ENCODE results near the gene MAML1.
"Not testable (repeated sequence)": the region's sequence is repeated elsewhere in the genome, so short reads cannot be mapped to it uniquely, and the experiment has no call there.

Gene MAML1

DNA sequence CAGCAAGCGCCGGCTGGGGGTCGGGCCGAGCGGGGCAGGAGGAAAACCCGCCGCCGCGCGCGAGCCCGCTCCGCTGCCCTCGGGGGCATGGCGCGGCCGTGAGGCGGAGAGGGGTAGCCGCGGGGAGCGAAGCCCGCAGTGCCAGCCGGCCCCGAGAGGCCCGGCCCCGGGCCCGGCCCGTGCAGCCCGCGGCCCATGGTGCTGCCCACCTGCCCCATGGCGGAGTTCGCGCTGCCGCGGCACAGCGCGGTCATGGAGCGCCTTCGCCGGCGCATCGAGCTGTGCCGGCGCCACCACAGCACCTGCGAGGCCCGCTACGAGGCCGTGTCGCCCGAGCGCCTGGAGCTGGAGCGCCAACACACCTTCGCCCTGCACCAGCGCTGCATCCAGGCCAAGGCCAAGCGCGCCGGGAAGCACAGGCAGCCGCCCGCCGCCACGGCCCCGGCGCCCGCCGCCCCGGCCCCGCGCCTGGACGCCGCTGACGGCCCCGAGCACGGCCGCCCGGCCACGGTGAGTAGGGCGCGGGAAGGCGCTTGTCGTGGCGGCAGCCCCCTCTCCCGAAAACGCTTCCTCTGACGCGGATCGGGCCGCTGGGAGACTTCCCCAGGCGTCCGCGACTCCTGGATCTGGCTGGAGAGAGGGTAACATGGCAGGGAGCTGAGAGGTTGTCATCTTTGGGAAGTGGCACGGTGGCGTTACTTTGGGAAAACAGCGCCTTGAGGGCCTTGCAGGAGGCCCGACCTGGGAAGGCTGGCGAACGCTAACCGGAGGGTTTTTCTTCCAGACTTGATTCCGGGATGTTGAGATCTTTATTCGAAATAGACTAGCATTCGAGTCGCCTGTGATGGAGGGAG is 523 bp downstream of the MAML1 start:
- peak; percentile 35 for DNase-seq

DNA sequence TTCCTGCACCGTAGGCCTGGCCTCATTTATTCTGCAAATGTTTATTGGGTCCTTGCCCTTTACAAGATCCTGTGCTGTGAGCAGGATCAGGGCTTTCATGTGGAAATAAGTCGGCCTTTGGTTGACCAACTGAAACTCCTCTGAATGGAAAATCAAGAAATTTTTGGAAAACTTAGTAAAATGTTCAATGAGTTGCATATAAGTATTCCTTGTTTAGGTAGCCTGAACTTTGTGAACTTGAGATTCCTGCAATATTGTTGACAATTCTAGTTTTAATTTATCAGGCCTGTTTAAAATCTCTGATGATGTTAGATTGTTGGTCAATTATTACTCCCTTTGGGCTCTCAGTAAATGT is 1.1 kb downstream of the MAML1 start:
- no peak for DNase-seq

DNA sequence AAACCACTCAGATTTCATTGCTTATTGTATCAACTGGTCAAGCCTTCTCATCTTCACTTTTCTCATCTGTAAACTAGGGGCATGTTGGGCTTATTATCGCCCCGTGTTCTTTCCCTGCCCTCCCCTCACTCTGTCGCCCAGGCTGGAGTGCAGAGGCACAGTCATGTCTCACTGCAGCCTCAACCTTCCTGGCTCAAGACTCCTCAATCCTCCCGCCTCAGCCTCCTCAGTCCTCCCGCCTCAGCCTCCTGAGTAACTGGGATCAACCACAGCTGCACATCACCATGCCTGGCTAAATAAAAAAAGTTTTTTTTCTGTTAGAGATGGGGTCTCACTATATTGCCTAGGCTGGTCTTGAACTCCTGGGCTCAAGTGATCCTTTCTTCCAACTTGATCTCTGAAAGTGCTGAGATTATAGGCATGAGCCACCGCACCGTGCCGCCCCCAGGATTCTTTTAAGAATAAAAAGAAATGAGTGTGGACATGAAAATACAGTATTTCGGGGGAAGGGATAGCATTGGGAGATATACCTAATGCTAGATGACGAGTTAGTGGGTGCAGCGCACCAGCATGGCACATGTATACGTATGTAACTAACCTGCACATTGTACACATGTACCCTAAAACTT is 2.0 kb downstream of the MAML1 start:
- no peak for DNase-seq

DNA sequence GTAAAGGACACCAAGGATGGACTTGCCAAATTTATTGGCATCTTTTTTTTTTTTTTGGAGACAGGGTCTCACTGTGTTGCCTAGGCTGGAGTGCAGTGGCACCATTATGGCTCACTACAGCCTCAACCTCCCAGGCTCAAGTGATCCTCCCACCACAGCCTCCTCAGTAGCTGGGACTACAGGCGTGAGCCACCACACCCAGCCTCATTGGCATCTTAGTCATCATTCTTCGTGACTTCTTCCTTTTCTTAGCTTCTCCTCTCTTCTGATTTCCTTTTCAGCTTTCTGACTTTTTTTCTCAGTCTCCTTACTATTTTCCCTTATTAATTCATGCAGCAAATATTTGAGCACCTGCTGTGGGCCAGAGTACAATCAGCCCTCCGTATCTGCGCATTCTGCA is 6.1 kb downstream of the MAML1 start:
- no peak for DNase-seq

DNA sequence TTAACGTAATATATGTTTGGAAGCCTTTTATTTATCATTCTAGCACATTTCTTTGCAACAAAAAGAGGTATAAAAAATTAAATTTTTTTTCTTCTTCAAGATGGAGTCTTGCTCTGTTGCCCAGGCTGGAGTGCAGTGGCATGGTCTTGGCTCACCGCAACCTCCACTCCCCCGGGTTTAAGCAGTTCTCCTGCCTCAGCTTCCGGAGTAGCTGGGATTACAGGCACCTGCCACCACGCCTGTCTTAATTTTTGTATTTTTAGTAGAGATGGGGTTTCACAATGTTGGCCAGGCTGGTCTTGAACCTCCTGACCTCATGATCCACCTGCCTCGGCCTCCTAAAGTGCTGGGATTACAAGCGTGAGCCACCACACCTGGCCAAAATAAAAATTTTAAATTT is 11.5 kb downstream of the MAML1 start:
- not testable (repeated sequence) for DNase-seq

DNA sequence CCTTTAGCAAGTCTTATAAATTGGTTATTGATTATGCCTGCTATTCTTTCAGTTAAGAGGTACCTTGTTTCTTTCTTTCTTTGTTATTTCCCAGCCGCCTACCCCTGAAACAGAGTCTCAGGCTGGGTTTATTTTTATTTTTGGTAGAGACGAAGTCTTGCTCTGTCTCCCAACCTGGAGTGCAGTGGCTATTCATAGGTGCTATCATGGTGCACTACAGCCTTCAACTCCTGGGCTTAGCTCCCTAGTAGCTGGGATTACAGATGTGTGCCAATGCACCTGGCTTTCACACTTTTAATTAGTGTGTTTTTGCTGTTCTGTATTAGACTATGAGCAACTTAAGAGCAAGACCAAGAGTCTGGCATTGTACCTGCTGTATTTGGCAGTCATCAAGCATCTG is 14.2 kb downstream of the MAML1 start:
- DNase-seq, result no peak

DNA sequence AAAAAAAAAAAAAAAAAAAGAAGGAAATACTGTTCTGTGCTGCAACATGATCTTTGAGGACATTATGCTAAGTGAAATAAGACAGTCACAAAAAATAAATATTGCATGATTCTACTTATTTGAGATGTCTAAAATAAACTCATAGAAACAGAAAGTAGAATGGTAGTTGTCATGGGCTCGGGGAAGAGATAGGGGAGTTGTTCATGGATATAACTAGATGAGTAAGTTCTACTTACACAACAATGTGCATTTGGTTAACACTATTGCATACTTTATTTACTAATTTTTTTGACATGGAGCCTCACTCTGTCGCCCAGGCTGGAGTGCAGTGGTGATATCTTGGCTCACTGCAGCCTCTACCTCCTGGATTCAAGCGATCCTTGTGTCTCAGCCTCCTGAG is 15.2 kb downstream of the MAML1 start:
- no peak for DNase-seq

DNA sequence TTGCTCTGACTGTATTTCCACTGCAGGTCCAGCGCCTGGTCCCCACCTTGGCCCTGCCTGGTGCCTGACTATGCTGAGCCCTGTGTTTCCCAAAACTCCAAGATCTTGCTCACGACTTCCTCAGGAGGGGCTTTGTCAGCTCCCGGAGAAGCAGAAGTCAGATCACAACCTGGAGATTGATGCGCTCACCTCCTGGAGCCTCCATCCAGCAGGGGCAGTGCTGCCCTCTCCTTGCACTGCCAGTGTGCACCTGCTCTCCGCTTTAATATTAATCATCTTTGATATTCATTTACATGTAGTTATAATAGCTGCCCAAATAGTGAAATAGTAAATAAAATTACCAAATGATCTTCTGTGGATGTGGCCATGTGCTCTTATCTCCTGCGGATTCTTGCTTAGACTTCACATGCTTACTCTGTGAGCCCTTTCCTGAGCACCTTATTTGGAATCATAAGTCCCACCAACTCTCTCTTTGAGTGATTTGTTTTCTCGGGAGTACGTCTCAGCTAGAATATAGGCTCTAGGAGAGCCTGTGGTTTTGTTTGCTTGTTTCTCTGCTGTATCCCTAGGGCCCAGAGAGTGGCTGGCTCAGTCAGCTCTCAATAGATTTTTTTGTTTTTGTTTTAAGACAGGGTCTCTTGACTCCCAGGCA is 17.4 kb downstream of the MAML1 start:
- DNase-seq, result no peak

DNA sequence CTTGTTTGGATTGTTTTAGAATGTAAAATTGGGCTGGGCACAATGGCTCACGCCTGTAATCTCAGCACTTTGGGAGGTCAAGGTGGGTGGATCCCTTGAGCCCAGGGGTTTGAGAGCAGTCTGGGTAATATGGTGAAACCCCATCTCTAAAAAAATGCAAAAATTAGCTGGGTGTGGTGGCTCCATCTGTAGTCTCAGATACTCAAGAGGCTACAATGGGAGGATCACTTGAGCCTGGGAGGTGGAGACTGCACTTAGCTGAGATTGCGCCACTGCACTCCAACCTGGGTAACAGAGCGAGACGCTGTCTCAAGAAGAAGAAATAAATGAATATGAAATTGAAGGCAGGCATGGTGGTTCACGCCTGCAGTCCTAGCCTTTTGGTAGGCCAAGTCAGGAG is 21.3 kb downstream of the MAML1 start:
- DNase-seq, result no peak

DNA sequence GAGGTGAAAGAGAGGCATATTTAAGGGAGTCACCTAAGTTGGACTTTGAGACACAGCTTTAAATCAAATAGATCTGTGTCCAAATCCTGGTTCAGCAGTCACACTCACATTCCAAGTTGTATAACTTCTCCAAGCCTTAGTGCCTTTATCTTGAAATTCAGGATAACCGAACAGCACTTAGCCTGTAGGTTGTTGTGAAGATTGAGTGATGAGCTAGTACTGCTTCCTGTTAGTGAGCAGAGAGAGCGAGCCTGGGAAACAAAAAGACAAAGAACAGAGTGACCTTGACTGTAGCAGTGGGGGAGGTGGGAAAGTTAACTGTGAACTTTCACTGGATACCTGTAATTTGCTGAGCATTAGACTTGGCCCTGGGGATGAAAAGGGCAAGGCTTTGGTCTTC is 22.4 kb downstream of the MAML1 start:
- no peak for DNase-seq

DNA sequence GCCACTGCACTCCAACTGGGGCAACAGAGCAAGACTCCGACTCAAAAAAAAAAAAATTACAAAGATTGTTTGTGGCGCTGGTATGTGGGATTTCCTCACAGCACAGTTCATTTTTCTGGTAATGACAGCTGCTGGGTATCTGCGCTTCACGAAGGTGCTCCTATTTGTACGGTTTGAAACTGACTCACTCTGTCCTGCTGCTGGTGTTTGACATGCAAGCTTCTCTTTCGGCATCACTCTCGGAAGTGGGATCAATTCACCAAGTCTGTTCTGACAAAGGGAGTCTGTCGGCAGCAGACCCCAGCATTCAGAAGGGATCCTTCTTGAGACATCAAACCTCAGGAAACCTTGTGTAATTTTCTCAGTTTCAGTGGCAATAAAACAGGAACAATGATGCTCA is 26.3 kb downstream of the MAML1 start:
- no peak for DNase-seq

DNA sequence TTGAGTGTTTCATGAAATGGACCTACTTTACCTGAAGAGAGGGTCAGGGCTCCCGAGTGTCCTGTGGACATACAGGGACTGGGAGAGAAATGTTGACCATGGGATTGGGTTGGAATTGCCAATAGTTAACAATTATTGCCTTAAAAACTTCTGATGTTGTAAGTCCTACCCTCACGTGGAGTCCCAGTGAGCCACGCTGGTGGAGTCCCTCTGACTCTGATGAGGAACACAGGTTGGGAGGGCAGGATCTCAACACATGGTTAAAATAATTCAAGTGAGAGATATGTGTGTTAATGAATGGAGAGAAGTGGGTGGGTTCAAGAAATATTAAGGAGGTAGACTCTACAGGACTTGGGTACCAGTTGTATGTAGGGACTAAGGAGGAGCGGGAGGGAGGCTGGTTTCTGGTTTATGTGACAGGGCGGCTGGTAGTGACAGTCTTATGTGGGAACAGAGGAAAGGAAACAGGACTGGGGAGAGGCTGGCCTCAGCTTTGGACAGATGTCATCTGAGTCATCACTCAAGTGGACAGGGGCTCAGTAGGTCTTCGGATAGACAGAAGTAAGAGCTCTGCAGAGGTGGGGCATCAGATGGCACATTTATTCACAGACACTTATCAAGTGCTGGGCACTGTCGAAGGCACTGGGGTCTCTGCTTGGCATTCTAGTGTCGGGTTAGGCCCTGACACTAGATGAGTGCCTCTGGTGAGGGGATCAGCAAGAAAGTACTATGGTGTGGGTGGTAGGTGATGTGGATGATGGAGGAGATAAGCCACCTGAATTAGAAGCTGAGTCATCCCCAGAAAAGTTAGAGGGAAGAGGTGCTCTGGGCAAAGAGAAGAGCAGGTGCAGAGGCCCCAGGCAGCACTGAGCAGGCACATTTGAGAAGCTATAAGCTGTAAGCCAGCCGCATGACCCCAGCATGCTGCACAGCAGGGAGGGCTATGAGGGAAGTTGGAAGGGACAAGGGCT is 27.2 kb downstream of the MAML1 start:
- DNase-seq, result no peak

DNA sequence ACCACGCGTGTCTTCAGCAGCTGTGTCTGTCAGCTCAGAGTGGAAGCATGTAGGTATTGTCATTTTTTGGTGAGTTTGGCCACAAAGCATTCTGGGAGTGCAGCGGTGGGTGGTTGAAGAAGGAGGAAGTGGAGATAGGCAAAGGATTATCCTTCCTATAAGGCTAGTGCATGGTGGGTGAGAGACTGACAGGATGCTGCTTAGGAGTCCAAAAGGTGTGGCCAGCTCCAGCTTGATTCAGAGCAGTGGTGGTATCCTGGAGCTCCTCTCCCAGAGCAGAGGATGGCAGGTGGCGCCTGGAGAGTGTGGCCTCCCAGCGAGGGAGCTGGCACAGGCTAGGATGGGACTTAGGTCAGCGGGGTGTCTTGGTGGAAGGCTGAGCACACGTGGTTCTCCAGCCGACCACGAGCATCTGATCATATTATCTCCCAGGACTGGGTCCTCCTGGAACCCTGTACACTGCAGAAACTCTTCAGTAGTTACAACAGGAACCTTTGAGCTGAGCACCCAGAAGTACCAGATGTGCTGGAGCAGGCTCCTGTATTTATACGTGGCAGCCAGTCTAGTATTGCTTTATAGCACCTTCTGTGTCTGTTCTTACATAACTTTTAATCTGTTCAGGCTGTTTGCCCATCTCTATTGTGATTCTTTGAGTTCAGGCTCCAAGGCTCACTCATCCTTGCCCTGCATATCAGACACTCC is 29.6 kb downstream of the MAML1 start:
- no peak for DNase-seq

DNA sequence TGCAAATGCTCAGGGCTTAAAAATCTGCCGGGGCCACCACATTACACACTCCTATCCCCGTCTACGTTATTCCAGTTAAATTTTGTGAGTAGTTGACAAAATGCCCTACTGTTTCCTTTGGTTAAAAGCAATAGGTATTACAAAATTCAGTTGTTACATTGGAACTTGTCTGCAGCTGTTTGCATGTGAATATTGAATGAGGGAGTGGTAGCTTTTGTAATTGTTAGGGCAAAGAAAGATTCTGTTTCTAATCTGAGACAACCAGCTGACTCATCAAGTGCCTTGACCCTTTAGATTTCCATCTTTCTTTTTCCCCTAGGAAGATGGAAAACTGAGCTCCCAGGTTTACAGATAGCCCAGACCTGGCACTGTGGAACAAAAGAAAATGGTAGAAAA is 30.2 kb downstream of the MAML1 start:
- no peak for DNase-seq

DNA sequence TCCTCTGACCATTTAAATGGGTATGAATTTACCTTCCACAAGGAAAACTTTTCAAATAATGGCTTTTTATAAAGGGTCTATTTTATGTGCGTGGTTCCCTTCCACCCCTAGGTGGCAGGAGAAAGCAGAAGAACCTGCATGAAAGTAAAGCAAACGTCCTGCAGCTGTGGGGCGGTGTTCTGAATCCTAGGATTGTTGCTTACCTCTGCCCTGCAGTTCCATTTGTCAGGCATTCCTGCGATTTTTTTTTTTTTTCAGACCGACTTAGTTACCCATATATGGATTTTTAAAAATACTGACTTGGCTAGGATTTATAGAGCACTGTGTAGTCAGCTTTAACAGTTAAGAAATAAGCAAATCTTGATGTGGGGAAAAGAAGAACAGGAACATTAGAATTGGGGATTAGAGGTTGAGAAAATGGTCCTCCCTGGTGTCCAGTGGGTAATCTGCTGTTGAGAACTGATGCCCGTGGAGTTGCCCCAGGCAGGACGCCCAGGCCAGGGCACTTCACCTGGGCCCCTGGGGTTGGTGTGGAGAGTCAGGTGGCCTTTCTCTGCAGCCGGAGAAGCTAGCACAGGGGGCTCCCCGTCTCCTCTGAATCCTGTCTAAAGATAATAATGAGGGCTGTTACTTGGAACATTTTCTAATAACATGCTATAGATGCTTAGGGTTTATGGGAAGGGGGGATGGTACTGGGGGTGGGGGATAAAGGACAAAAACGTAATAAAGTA is 30.8 kb downstream of the MAML1 start:
- DNase-seq, result no peak

DNA sequence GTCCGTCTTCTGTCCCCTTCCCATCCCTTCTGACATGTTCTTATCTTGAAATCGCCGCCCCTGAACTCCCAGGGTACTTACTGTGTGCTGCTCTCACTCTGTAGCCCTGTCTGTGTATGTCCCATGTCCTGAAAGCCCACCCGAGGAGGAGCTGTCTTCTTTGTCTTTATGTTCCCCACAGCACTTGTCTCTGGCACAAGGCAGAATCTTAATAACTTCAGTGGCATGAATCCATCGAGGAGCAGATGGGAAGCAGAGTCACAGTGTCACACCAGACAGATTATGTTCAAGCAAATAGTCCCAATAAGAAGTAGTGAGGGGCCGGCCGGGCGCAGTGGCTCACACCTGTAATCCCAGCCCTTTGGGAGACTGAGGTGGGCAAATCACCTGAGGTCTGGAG is 31.4 kb downstream of the MAML1 start:
- DNase-seq, result no peak

DNA sequence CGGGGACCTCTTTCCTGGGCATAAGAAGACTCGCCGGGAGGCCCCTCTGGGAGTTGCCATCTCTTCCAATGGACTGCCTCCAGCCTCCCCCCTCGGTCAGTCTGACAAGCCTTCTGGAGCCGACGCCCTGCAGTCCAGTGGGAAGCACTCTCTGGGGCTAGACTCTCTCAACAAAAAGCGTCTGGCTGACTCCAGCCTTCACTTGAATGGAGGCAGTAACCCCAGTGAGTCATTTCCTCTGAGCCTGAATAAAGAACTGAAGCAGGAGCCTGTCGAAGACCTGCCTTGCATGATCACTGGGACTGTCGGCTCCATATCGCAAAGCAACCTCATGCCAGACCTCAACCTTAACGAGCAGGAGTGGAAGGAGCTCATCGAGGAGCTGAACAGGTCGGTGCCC is 32.8 kb downstream of the MAML1 start:
- DNase-seq, result no peak

DNA sequence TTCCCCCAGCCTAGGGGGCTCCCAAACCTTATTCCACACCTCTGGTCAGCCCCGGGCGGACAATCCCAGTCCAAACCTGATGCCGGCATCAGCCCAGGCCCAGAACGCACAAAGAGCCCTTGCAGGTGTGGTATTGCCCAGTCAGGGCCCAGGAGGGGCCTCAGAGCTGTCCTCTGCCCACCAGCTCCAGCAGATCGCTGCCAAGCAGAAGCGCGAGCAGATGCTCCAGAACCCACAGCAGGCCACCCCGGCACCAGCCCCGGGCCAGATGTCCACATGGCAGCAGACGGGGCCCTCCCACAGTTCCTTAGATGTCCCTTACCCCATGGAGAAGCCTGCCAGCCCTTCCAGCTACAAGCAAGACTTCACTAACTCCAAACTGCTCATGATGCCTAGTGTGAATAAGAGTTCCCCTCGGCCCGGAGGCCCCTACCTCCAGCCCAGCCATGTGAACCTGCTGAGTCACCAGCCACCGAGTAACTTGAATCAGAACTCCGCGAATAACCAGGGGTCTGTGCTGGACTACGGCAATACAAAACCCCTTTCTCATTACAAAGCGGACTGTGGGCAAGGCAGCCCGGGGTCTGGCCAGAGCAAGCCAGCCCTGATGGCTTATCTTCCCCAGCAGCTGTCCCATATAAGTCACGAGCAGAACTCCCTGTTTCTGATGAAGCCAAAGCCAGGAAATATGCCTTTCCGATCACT is 33.6 kb downstream of the MAML1 start:
- DNase-seq, result no peak

DNA sequence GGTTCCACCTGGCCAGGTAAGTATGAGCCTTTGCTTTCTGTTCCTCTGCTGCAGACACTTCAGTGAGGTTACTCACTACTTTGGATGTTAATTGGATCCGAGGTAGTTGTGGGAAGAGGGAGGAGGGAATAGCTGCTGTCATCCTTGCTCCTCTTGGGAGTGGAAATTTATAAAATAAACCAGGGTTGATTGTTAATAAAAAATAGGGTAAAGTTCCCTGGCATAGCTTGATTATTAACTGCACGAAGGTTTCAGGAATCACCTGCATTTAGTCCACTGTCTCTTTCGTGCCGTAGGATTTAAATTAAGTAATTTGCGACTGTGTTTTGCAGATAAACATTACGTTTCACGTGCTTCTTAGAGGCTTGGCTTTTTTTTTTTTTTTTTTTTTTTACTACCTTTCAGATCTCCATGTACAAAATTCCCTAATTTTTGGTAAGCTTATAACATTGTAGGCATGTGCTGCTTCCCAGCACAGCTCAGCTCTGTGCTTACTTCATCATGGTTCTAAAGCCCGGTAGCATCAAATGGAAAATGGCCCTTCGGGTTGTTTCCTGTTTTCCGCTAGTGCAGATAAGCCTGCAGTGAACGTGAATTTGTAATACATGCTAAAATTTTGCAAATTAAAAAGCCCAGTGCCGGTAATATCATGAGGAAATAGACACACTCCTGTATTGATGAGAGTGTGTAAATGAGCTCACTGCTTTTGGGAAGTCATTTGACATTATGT is 34.3 kb downstream of the MAML1 start:
- DNase-seq, result no peak

DNA sequence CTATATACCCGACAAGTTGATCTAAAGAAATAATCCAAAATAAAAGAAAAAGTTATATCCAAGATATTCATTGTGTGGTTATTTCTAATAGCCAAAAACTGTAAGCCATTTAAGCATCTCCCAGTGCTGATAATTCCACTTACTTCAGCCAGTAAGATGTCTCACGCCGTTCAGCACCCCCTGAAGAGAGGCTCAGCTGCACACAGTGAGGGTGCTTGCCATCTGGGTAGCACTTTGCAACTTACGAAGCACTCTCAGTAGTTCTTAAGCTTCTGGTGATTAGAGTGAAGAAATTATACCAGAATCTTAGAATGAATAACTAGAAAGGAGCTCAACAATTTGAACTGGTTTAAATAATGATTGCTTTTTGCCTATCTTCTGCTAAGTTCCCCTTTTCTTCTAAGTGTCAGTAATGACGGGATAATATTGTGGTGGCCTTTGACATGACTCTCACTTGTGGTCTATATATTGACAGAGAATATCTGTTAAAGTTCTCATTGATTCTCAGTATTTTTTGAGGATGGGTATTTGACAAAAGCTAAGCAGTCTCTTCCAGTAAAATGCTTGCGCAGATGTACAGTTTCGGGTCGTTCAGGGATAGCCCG is 35.0 kb downstream of the MAML1 start:
- no peak for DNase-seq

All from GOT3 (cell line).